Measurements from ENCODE around the gene HAUS5. TPM values are rescaled to one million over a fixed set of nuclear protein-coding genes. Genes with fewer than 3 reads are reported as not detected.
A peak's percentile ranks its signal among the peaks of the same experiment; 100 is the strongest.

HAUS5 gene
- total and polyA plus RNA-seq, 4 experiments from 2014 or later: 7.8 to 29.3 (median 18.8) TPM

GRCh38 chr19:35607661-35608060 is 4.9 kb upstream of the HAUS5 start:
- Histone ChIP-seq H3K36me3 (ENCODE audit: insufficient read depth, low read length) (no peaks in the 10 kb centered on the region), H3K27ac (ENCODE audit: low read depth, low read length) (no peak overlapping the region), H3K4me1 (ENCODE audit: insufficient read depth, low read length) (peaks cover 29% of the 10 kb centered on the region), H3K9me3 (ENCODE audit: control insufficient read depth in 1 of 2, low read length in 2 of 2) (no peaks in the 10 kb centered on the region), H3K4me3 (ENCODE audit: low read length in 2 of 2) (no peak overlapping the region), H3K27me3 (ENCODE audit: insufficient read depth, low read length) (no peaks in the 10 kb centered on the region)
- ChIA-PET POLR2A (ENCODE audit: partially characterized antibody) (interaction anchor here (1.0 kb wide), 1 partner anchor 41 kb away, joined by 3 read pairs; the partner anchor contains the start of gene COX6B1), CTCF (ENCODE audit: partially characterized antibody) (interaction anchor here (0.9 to 1.8 kb wide), 2 partner anchors 20 to 60 kb away, joined by 3 read pairs; no protein-coding TSS in a partner anchor)
- H3K36me3 Mint-ChIP-seq: peaks cover 3% of the 10 kb centered on the region in 2 donors
- H3K4me3 Mint-ChIP-seq: no peak overlapping the region
- peaks cover 0 to 12% (median 5%) of the 10 kb centered on the region in 8 donors for H3K9me3 Mint-ChIP-seq
- peak overlapping the region in 1 of 7 donors; percentile 25 for H3K27ac Mint-ChIP-seq
- intact Hi-C loops (cut with micrococcal nuclease): no loop called here
- DNase-seq: no peak
- H3K27me3 Mint-ChIP-seq: peaks cover 0 to 1% of the 10 kb centered on the region in 2 donors
- H3K4me1 Mint-ChIP-seq: peaks cover 16 to 39% (median 26%) of the 10 kb centered on the region in 4 donors

GRCh38 chr19:35608251-35608650 is 4.3 kb upstream of the HAUS5 start:
- no peak for DNase-seq
- H3K36me3 ChIP-seq (ENCODE audit: insufficient read depth, low read length): no peaks in the 10 kb centered on the region
- H3K4me1 ChIP-seq (ENCODE audit: insufficient read depth, low read length): peaks cover 34% of the 10 kb centered on the region
- no peaks in the 10 kb centered on the region for H3K27me3 ChIP-seq (ENCODE audit: insufficient read depth, low read length)
- Mint-ChIP-seq H3K4me1 (peaks cover 16 to 45% (median 27%) of the 10 kb centered on the region in 4 donors), H3K27ac (peak overlapping the region in 1 of 7 donors; percentile 41), H3K4me3 (peak overlapping the region in 2 of 8 donors; percentile 12 to 40), H3K9me3 (peaks cover 0 to 12% (median 5%) of the 10 kb centered on the region in 8 donors), H3K36me3 (peaks cover 3% of the 10 kb centered on the region in 2 donors), H3K27me3 (peaks cover 0 to 1% of the 10 kb centered on the region in 2 donors)
- CTCF ChIA-PET (ENCODE audit: partially characterized antibody): interaction anchor here (0.9 to 1.8 kb wide), 2 partner anchors 21 to 60 kb away, joined by 3 read pairs; no protein-coding TSS in a partner anchor
- H3K27ac ChIP-seq (ENCODE audit: low read depth, low read length): no peak overlapping the region
- no peaks in the 10 kb centered on the region for H3K9me3 ChIP-seq (ENCODE audit: control insufficient read depth in 1 of 2, low read length in 2 of 2)
- no peak overlapping the region for H3K4me3 ChIP-seq (ENCODE audit: low read length in 2 of 2)
- POLR2A ChIA-PET (ENCODE audit: partially characterized antibody): no interaction called here
- intact Hi-C loops (cut with micrococcal nuclease): no loop called here

- Histone ChIP-seq H3K9me3 (ENCODE audit: control insufficient read depth in 1 of 2, low read length in 2 of 2) (no peaks in the 10 kb centered on the region), H3K4me1 (ENCODE audit: insufficient read depth, low read length) (peaks cover 39% of the 10 kb centered on the region), H3K4me3 (ENCODE audit: low read length in 2 of 2) (peak overlapping the region in 1 of 2 donors; percentile 13), H3K36me3 (ENCODE audit: insufficient read depth, low read length) (no peaks in the 10 kb centered on the region), H3K27me3 (ENCODE audit: insufficient read depth, low read length) (no peaks in the 10 kb centered on the region), H3K27ac (ENCODE audit: low read depth, low read length) (peak overlapping the region; percentile 49)
- CTCF ChIA-PET (ENCODE audit: partially characterized antibody): interaction anchor here (1.3 to 1.4 kb wide), 3 partner anchors 18 to 38 kb away, joined by 4 to 7 read pairs (median 5); partner anchors contain the start of gene COX6B1
- H3K9me3 Mint-ChIP-seq: peaks cover 0 to 12% (median 5%) of the 10 kb centered on the region in 8 donors
- peaks cover 17 to 53% (median 28%) of the 10 kb centered on the region in 4 donors for H3K4me1 Mint-ChIP-seq
- intact Hi-C loops (cut with micrococcal nuclease): no loop called here
- H3K4me3 Mint-ChIP-seq: peak overlapping the region in 7 of 8 donors; percentile 19 to 82 (median 65)
- H3K27ac Mint-ChIP-seq: peak overlapping the region; percentile 76 to 98 (median 91)
- H3K27me3 Mint-ChIP-seq: no peaks in the 10 kb centered on the region
- peaks cover 3 to 6% of the 10 kb centered on the region in 2 donors for H3K36me3 Mint-ChIP-seq
- POLR2A ChIA-PET (ENCODE audit: partially characterized antibody): interaction anchor here (0.9 to 1.7 kb wide), 6 partner anchors 13 to 147 kb away, joined by 3 to 13 read pairs (median 4); partner anchors contain the start of gene COX6B1
- DNase-seq: peak; percentile 26 to 58 (median 48)
Measured at GRCh38 chr19:35609851-35610353, 2.6 kb upstream of the HAUS5 start.

GRCh38 chr19:35612224-35612558 is 344 bp upstream of the HAUS5 start:
- Mint-ChIP-seq H3K4me1 (peaks cover 17 to 53% (median 28%) of the 10 kb centered on the region in 4 donors), H3K27ac (peak overlapping the region; percentile 85 to 98 (median 95)), H3K9me3 (peaks cover 0 to 9% (median 4%) of the 10 kb centered on the region in 8 donors), H3K27me3 (no peaks in the 10 kb centered on the region), H3K36me3 (peaks cover 8 to 14% of the 10 kb centered on the region in 2 donors), H3K4me3 (peak overlapping the region; percentile 82 to 96 (median 86))
- intact Hi-C loops (cut with micrococcal nuclease): loop anchor here (1.0 kb wide), 4 partner anchors 16 to 67 kb away; partner anchors contain the start of genes COX6B1 and TMEM147
- Histone ChIP-seq H3K27ac (ENCODE audit: low read depth, low read length) (peak overlapping the region; percentile 72), H3K9me3 (ENCODE audit: control insufficient read depth in 1 of 2, low read length in 2 of 2) (no peaks in the 10 kb centered on the region), H3K4me1 (ENCODE audit: insufficient read depth, low read length) (peaks cover 39% of the 10 kb centered on the region), H3K4me3 (ENCODE audit: low read length in 2 of 2) (peak overlapping the region; percentile 74 to 89), H3K27me3 (ENCODE audit: insufficient read depth, low read length) (no peaks in the 10 kb centered on the region), H3K36me3 (ENCODE audit: insufficient read depth, low read length) (no peaks in the 10 kb centered on the region)
- CTCF ChIA-PET (ENCODE audit: partially characterized antibody): interaction anchor here (1.7 kb wide), 1 partner anchor 36 kb away, joined by 7 read pairs; the partner anchor contains the start of gene COX6B1
- POLR2A ChIA-PET (ENCODE audit: partially characterized antibody): interaction anchor here (0.9 to 4.0 kb wide), 6 partner anchors 10 to 90 kb away, joined by 3 to 51 read pairs (median 7); partner anchors contain the start of genes COX6B1 and ETV2
- no peak for DNase-seq

GRCh38 chr19:35613574-35613973 is 1.0 kb downstream of the HAUS5 start:
- intact Hi-C loops (cut with micrococcal nuclease): no loop called here
- POLR2A ChIA-PET (ENCODE audit: partially characterized antibody): interaction anchor here (0.8 to 4.0 kb wide), 9 partner anchors 13 to 135 kb away, joined by 3 to 51 read pairs (median 4); partner anchors contain the start of genes COX6B1, ETV2, LIN37 and PSENEN
- H3K9me3 Mint-ChIP-seq: peaks cover 0 to 6% (median 0%) of the 10 kb centered on the region in 8 donors

GRCh38 chr19:35615036-35615435 is 2.5 kb downstream of the HAUS5 start:
- H3K4me3 Mint-ChIP-seq: peak overlapping the region in 1 of 8 donors; percentile 17
- peaks cover 0 to 6% (median 0%) of the 10 kb centered on the region in 8 donors for H3K9me3 Mint-ChIP-seq
- peak overlapping the region in 1 of 7 donors; percentile 35 for H3K27ac Mint-ChIP-seq
- CTCF ChIA-PET (ENCODE audit: partially characterized antibody): interaction anchor here (2.5 kb wide), 1 partner anchor 66 kb away, joined by 7 read pairs; no protein-coding TSS in a partner anchor
- peaks cover 30% of the 10 kb centered on the region for H3K4me1 ChIP-seq (ENCODE audit: insufficient read depth, low read length)
- H3K27me3 ChIP-seq (ENCODE audit: insufficient read depth, low read length): no peaks in the 10 kb centered on the region
- no peak for DNase-seq
- peaks cover 5 to 14% of the 10 kb centered on the region in 2 donors for H3K36me3 Mint-ChIP-seq
- no peaks in the 10 kb centered on the region for H3K9me3 ChIP-seq (ENCODE audit: control insufficient read depth in 1 of 2, low read length in 2 of 2)
- POLR2A ChIA-PET (ENCODE audit: partially characterized antibody): interaction anchor here (4.0 kb wide), 1 partner anchor 28 kb away, joined by 51 read pairs; the partner anchor contains the start of gene ETV2
- H3K27me3 Mint-ChIP-seq: no peaks in the 10 kb centered on the region
- intact Hi-C loops (cut with micrococcal nuclease): no loop called here
- no peak overlapping the region for H3K4me3 ChIP-seq (ENCODE audit: low read length in 2 of 2)
- no peak overlapping the region for H3K27ac ChIP-seq (ENCODE audit: low read depth, low read length)
- H3K36me3 ChIP-seq (ENCODE audit: insufficient read depth, low read length): peaks cover under 1% of the 10 kb centered on the region
- peaks cover 9 to 38% (median 17%) of the 10 kb centered on the region in 4 donors for H3K4me1 Mint-ChIP-seq

More at GRCh38 chr19:35613574-35613973, 1.0 kb downstream of the HAUS5 start:
- peak overlapping the region; percentile 59 to 98 (median 73) for H3K27ac Mint-ChIP-seq
- H3K27ac ChIP-seq (ENCODE audit: low read depth, low read length): no peak overlapping the region
- no peak for DNase-seq
- H3K4me3 ChIP-seq (ENCODE audit: low read length in 2 of 2): no peak overlapping the region
- no peaks in the 10 kb centered on the region for H3K9me3 ChIP-seq (ENCODE audit: control insufficient read depth in 1 of 2, low read length in 2 of 2)
- no peaks in the 10 kb centered on the region for H3K36me3 ChIP-seq (ENCODE audit: insufficient read depth, low read length)
- peaks cover 5 to 14% of the 10 kb centered on the region in 2 donors for H3K36me3 Mint-ChIP-seq
- peak overlapping the region; percentile 56 to 96 (median 84) for H3K4me3 Mint-ChIP-seq
- peaks cover 15 to 49% (median 26%) of the 10 kb centered on the region in 4 donors for H3K4me1 Mint-ChIP-seq
- no peaks in the 10 kb centered on the region for H3K27me3 Mint-ChIP-seq
- no peaks in the 10 kb centered on the region for H3K27me3 ChIP-seq (ENCODE audit: insufficient read depth, low read length)
- CTCF ChIA-PET (ENCODE audit: partially characterized antibody): interaction anchor here (1.0 to 2.5 kb wide), 3 partner anchors 34 to 135 kb away, joined by 3 to 7 read pairs (median 7); partner anchors contain the start of genes COX6B1 and LIN37
- H3K4me1 ChIP-seq (ENCODE audit: insufficient read depth, low read length): peaks cover 39% of the 10 kb centered on the region

GRCh38 chr19:35618857-35619256 is 6.3 kb downstream of the HAUS5 start:
- H3K4me3 ChIP-seq (ENCODE audit: low read length in 2 of 2): no peak overlapping the region
- H3K4me1 Mint-ChIP-seq: peaks cover 0 to 2% (median under 1%) of the 10 kb centered on the region in 4 donors
- DNase-seq: no peak
- no peak overlapping the region for H3K27ac Mint-ChIP-seq
- no peaks in the 10 kb centered on the region for H3K27me3 Mint-ChIP-seq
- H3K27ac ChIP-seq (ENCODE audit: low read depth, low read length): no peak overlapping the region
- peaks cover 8 to 28% of the 10 kb centered on the region in 2 donors for H3K36me3 Mint-ChIP-seq
- intact Hi-C loops (cut with micrococcal nuclease): no loop called here
- POLR2A ChIA-PET (ENCODE audit: partially characterized antibody): no interaction called here
- no peaks in the 10 kb centered on the region for H3K9me3 ChIP-seq (ENCODE audit: control insufficient read depth in 1 of 2, low read length in 2 of 2)
- CTCF ChIA-PET (ENCODE audit: partially characterized antibody): no interaction called here
- peaks cover 7% of the 10 kb centered on the region for H3K36me3 ChIP-seq (ENCODE audit: insufficient read depth, low read length)
- peaks cover 0 to 2% (median 0%) of the 10 kb centered on the region in 8 donors for H3K9me3 Mint-ChIP-seq
- H3K27me3 ChIP-seq (ENCODE audit: insufficient read depth, low read length): no peaks in the 10 kb centered on the region
- H3K4me3 Mint-ChIP-seq: no peak overlapping the region
- H3K4me1 ChIP-seq (ENCODE audit: insufficient read depth, low read length): no peaks in the 10 kb centered on the region

Data from CD4-positive, alpha-beta memory T cell (primary cell).